Adrenal gland (tissue), 12 donors: ENCODE measurements around the gene FBN3. TPM values are rescaled to one million over a fixed set of nuclear protein-coding genes. Genes with fewer than 3 reads are reported as not detected.
"Not testable (repeated sequence)": the region's sequence is repeated elsewhere in the genome, so short reads cannot be mapped to it uniquely, and the experiment has no call there.

Source experiments
- DNase-seq, 7 donors: peaks; one replicate each; pipeline ENCODE4 v3.0.0-alpha.2; 2019 to 2020
- H3K27ac ChIP-seq, 5 donors: fragments of 200-600 bp; sonication (generic) in 4 of 5; 1 replicate in 3 of 5; 2 replicates in 2 of 5; pipeline versions ENCODE4 v1.5.1 to v1.8.0; 2016 to 2020; ENCODE audit warnings: mild to moderate bottlenecking in 1 of 5
- H3K27me3 ChIP-seq: fragments of 200-600 bp; 2 replicates; pipeline ENCODE4 v1.8.0; 2021
- H3K36me3 ChIP-seq, 2 donors: fragments of 200-600 bp; replicated peaks in 1 of 2; 1 replicate in 1 of 2; 2 replicates in 1 of 2; pipeline versions ENCODE4 v1.5.1 to v1.8.0; 2018 to 2022
- H3K4me1 ChIP-seq, 2 donors: fragments of 200-600 bp; replicated peaks in 1 of 2; 1 replicate in 1 of 2; 2 replicates in 1 of 2; pipeline versions ENCODE4 v1.5.1 to v1.8.0; 2018 to 2021
- H3K4me3 ChIP-seq, 4 donors: fragments of 200-600 bp; sonication (generic) in 3 of 4; one replicate each; pipeline ENCODE4 v1.5.1; 2016 to 2018
- H3K9me3 ChIP-seq, 3 donors: fragments of 200-600 bp; sonication (generic) in 1 of 3; replicated peaks in 1 of 3; 1 replicate in 2 of 3; 2 replicates in 1 of 3; pipeline versions ENCODE4 v1.5.1 to v1.8.0; 2016 to 2021
- CTCF ChIP-seq, 6 experiments: fragments of 450-650 bp in 4 of 6; fragments of 200-600 bp in 2 of 6; sonication (generic) in 1 of 6; IDR thresholded peaks; 1 replicate in 5 of 6; 2 replicates in 1 of 6; pipeline versions ENCODE4 v1.5.1 to v1.8.0; 2016 to 2021; ENCODE audit warnings: antibody characterized with exemption in 6 of 6, mild to moderate bottlenecking in 2 of 6, moderate library complexity in 1 of 6
- POLR2A ChIP-seq, 2 donors: fragments of 450-650 bp; IDR thresholded peaks; one replicate each; pipeline ENCODE4 v1.6.1; 2017; ENCODE audit warnings: antibody characterized with exemption in 2 of 2, mild to moderate bottlenecking in 2 of 2, moderate library complexity in 1 of 2
- WGBS, 4 donors: extraction: QIAGEN DNeasy Blood & Tissue Kit in 2 of 4; methylation state at CpG; one replicate each; pipeline versions ENCODE4 v1.1.5 to v1.1.7; 2013 to 2017; 5-methylcytosine and 5-hydroxymethylcytosine counted together
- intact Hi-C, 2 donors: fragments of 100-400 bp; cut with DNase I; formaldehyde crosslinking; loops; one replicate each; pipeline versions ENCODE4 v1.14.1 to v1.15.0; 2022 to 2023
- polyA plus RNA-seq, 3 donors: library from polyadenylated mRNA; stranded (reverse); fragments of 200-250 nt in 2 of 3; fragments of 350-450 nt in 1 of 3; fragmentation: Illumina TruSeq in 1 of 3; extraction: RNeasy Lipid Tissue Mini Kit (QIAGEN cat#74804) in 1 of 3; gene quantifications; one replicate each; pipeline ENCODE4 v1.2.3, GENCODE V29; 2013 to 2014
- total RNA-seq, 9 donors: library from RNA; depleted of rRNA in 4 of 9; stranded (reverse); fragments of >200 nt in 4 of 9; fragments of 120-200 nt in 1 of 9; fragmentation: NEBNext Ultra II Directional in 1 of 9; extraction: Animal tissue kit (Norgen Biotek cat#: 25700) in 1 of 9; gene quantifications; one replicate each; pipeline versions ENCODE4 v1.1.0 to v1.2.4, GENCODE V29; 2013 to 2023
- donor health status: healthy with polysubstance abuse.
- donor health status: Bipolar disorder and iron deficiency.
- donor health status: DM: yes; HTN: yes; CAD: no.
- donor health status: DM: no; HTN: no; CAD: no.
- donor health status: DM: no; HTN: no; CAD: no.
- donor health status: DM: yes; HTN: yes; CAD: no.

Gene FBN3
- total and polyA plus RNA-seq, 12 donors, result 0.03 to 0.64 (median 0.16) TPM; not detected in 8

GRCh38 chr19:8039231-8039630 lies 110.2 kb downstream of the FBN3 start:
- H3K9me3 ChIP-seq, result no peaks in the 10 kb centered on the region

GRCh38 chr19:8038815-8039214 lies 110.6 kb downstream of the FBN3 start:
- TF ChIP-seq CTCF (IDR thresholded peaks at IDR 0.05) (no peak), POLR2A (IDR thresholded peaks at IDR 0.05) (no peak)
- intact Hi-C loops, result no loop called here
- DNase-seq, result no peak
- no peaks in the 10 kb centered on the region for H3K36me3 ChIP-seq
- H3K27me3 ChIP-seq, result peaks cover 7% of the 10 kb centered on the region
- no peak overlapping the region for H3K27ac ChIP-seq
- 64 to 88% (median 78%) methylated on average over 6 of the region's 6 CpGs for WGBS, 4 donors
- no peaks in the 10 kb centered on the region for H3K9me3 ChIP-seq
- no peak overlapping the region for H3K4me3 ChIP-seq
- no peaks in the 10 kb centered on the region for H3K4me1 ChIP-seq

More at GRCh38 chr19:8039231-8039630, 110.2 kb downstream of the FBN3 start:
- WGBS, 4 donors, result 71 to 95% (median 91%) methylated on average over 3 of the region's 3 CpGs
- no peak overlapping the region for H3K27ac ChIP-seq
- intact Hi-C loops, result no loop called here
- no peaks in the 10 kb centered on the region for H3K36me3 ChIP-seq
- H3K27me3 ChIP-seq, result peaks cover 7% of the 10 kb centered on the region
- no peak for DNase-seq
- no peak for TF ChIP-seq CTCF (IDR thresholded peaks at IDR 0.05)
- no peak for TF ChIP-seq POLR2A (IDR thresholded peaks at IDR 0.05)
- no peaks in the 10 kb centered on the region for H3K4me1 ChIP-seq
- no peak overlapping the region for H3K4me3 ChIP-seq

- H3K4me3 ChIP-seq, result no peak overlapping the region
- intact Hi-C loops, result no loop called here
- H3K27me3 ChIP-seq, result peaks cover 7% of the 10 kb centered on the region
- no peak for TF ChIP-seq POLR2A (IDR thresholded peaks at IDR 0.05)
- no peak for TF ChIP-seq CTCF (IDR thresholded peaks at IDR 0.05)
- 74 to 84% (median 79%) methylated on average over 7 of the region's 7 CpGs for WGBS, 4 donors
- H3K36me3 ChIP-seq, result no peaks in the 10 kb centered on the region
- H3K9me3 ChIP-seq, result no peaks in the 10 kb centered on the region
- no peak overlapping the region for H3K27ac ChIP-seq
- DNase-seq, result no peak
- H3K4me1 ChIP-seq, result no peaks in the 10 kb centered on the region
Observed at GRCh38 chr19:8036434-8037099, 112.8 kb downstream of the FBN3 start.

GRCh38 chr19:8034178-8034525 lies 115.2 kb downstream of the FBN3 start:
- TF ChIP-seq CTCF (IDR thresholded peaks at IDR 0.05), result no peak
- no peak for TF ChIP-seq POLR2A (IDR thresholded peaks at IDR 0.05)
- no peaks in the 10 kb centered on the region for H3K4me1 ChIP-seq
- no peak for DNase-seq
- peaks cover 7% of the 10 kb centered on the region for H3K27me3 ChIP-seq
- intact Hi-C loops, result no loop called here
- no peak overlapping the region for H3K4me3 ChIP-seq
- 80 to 94% (median 87%) methylated on average over 6 of the region's 6 CpGs for WGBS, 4 donors
- no peaks in the 10 kb centered on the region for H3K9me3 ChIP-seq
- no peak overlapping the region for H3K27ac ChIP-seq
- no peaks in the 10 kb centered on the region for H3K36me3 ChIP-seq

GRCh38 chr19:8033287-8034177 lies 115.9 kb downstream of the FBN3 start:
- H3K36me3 ChIP-seq, H3K9me3 ChIP-seq, DNase-seq, H3K4me1 ChIP-seq, intact Hi-C loops, H3K4me3 ChIP-seq, H3K27ac ChIP-seq, H3K27me3 ChIP-seq: not testable (repeated sequence)
- 57 to 65% (median 62%) methylated on average over 22 of the region's 22 CpGs for WGBS, 4 donors
